ENCODE data around the gene PSAPL1. TPM values are rescaled to one million over a fixed set of nuclear protein-coding genes. Genes with fewer than 3 reads are reported as not detected.

Gene PSAPL1
- total RNA-seq, result not detected

GRCh38 chr4:7434766-7435150 lies at the start of gene PSAPL1:
TSS of gene PSAPL1 (minus strand) at chr4:7434930. CDS start at chr4:7434879, 51 bp downstream.
- H3K9ac ChIP-seq (ENCODE audit: low read depth in 1 of 3, low read length in 3 of 3), result no peak within 1 kb of the TSS
- no peaks in the 10 kb centered on the region for H3K36me3 ChIP-seq (ENCODE audit: control insufficient read depth in 3 of 3, insufficient read depth in 3 of 3, low read length in 3 of 3)
- no peaks in the 10 kb centered on the region for H3K4me1 ChIP-seq (ENCODE audit: control insufficient read depth in 3 of 3, insufficient read depth in 3 of 3, low read length in 3 of 3)
- no peak within 1 kb of the TSS for H3K4me3 ChIP-seq (ENCODE audit: low read length in 3 of 3)
- no peak within 1 kb of the TSS for H3K27ac ChIP-seq (ENCODE audit: low read depth, low read length)
- peaks cover 3 to 13% (median 8%) of the 10 kb centered on the region in 3 donors for H3K27me3 ChIP-seq (ENCODE audit: control insufficient read depth in 3 of 3, insufficient read depth in 3 of 3, low read length in 3 of 3)
- H3K9me3 ChIP-seq (ENCODE audit: control insufficient read depth in 3 of 3, low read length in 3 of 3), result no peaks in the 10 kb centered on the region

GRCh38 chr4:7481227-7481626 lies 46.5 kb upstream of the PSAPL1 start:
- no peak overlapping the region for H3K9ac ChIP-seq (ENCODE audit: low read depth in 1 of 3, low read length in 3 of 3)
- no peaks in the 10 kb centered on the region for H3K4me1 ChIP-seq (ENCODE audit: control insufficient read depth in 3 of 3, insufficient read depth in 3 of 3, low read length in 3 of 3)
- H3K4me3 ChIP-seq (ENCODE audit: low read length in 3 of 3), result no peak overlapping the region
- no peak overlapping the region for H3K27ac ChIP-seq (ENCODE audit: low read depth, low read length)
- H3K9me3 ChIP-seq (ENCODE audit: control insufficient read depth in 3 of 3, low read length in 3 of 3), result peaks cover 0 to 2% (median 0%) of the 10 kb centered on the region in 3 donors
- H3K27me3 ChIP-seq (ENCODE audit: control insufficient read depth in 3 of 3, insufficient read depth in 3 of 3, low read length in 3 of 3), result peaks cover 0 to 9% (median 1%) of the 10 kb centered on the region in 3 donors
- H3K36me3 ChIP-seq (ENCODE audit: control insufficient read depth in 3 of 3, insufficient read depth in 3 of 3, low read length in 3 of 3), result no peaks in the 10 kb centered on the region

GRCh38 chr4:7480423-7480822 lies 45.7 kb upstream of the PSAPL1 start:
- Histone ChIP-seq H3K9me3 (ENCODE audit: control insufficient read depth in 3 of 3, low read length in 3 of 3) (peaks cover 0 to 2% (median 0%) of the 10 kb centered on the region in 3 donors), H3K4me1 (ENCODE audit: control insufficient read depth in 3 of 3, insufficient read depth in 3 of 3, low read length in 3 of 3) (no peaks in the 10 kb centered on the region), H3K36me3 (ENCODE audit: control insufficient read depth in 3 of 3, insufficient read depth in 3 of 3, low read length in 3 of 3) (no peaks in the 10 kb centered on the region), H3K4me3 (ENCODE audit: low read length in 3 of 3) (no peak overlapping the region), H3K27ac (ENCODE audit: low read depth, low read length) (no peak overlapping the region), H3K9ac (ENCODE audit: low read depth in 1 of 3, low read length in 3 of 3) (no peak overlapping the region), H3K27me3 (ENCODE audit: control insufficient read depth in 3 of 3, insufficient read depth in 3 of 3, low read length in 3 of 3) (peaks cover 0 to 7% (median 0%) of the 10 kb centered on the region in 3 donors)

- H3K27me3 ChIP-seq (ENCODE audit: control insufficient read depth in 3 of 3, insufficient read depth in 3 of 3, low read length in 3 of 3), result peaks cover 0 to 7% (median 2%) of the 10 kb centered on the region in 3 donors
- H3K4me1 ChIP-seq (ENCODE audit: control insufficient read depth in 3 of 3, insufficient read depth in 3 of 3, low read length in 3 of 3), result no peaks in the 10 kb centered on the region
- H3K9me3 ChIP-seq (ENCODE audit: control insufficient read depth in 3 of 3, low read length in 3 of 3), result peaks cover 0 to 2% (median 0%) of the 10 kb centered on the region in 3 donors
- no peak overlapping the region for H3K9ac ChIP-seq (ENCODE audit: low read depth in 1 of 3, low read length in 3 of 3)
- H3K27ac ChIP-seq (ENCODE audit: low read depth, low read length), result no peak overlapping the region
- H3K4me3 ChIP-seq (ENCODE audit: low read length in 3 of 3), result no peak overlapping the region
- no peaks in the 10 kb centered on the region for H3K36me3 ChIP-seq (ENCODE audit: control insufficient read depth in 3 of 3, insufficient read depth in 3 of 3, low read length in 3 of 3)
These were observed 43.9 kb upstream of the PSAPL1 start for GRCh38 chr4:7478665-7479064.

- no peaks in the 10 kb centered on the region for H3K36me3 ChIP-seq (ENCODE audit: control insufficient read depth in 3 of 3, insufficient read depth in 3 of 3, low read length in 3 of 3)
- no peak overlapping the region for H3K27ac ChIP-seq (ENCODE audit: low read depth, low read length)
- no peak overlapping the region for H3K9ac ChIP-seq (ENCODE audit: low read depth in 1 of 3, low read length in 3 of 3)
- no peaks in the 10 kb centered on the region for H3K4me1 ChIP-seq (ENCODE audit: control insufficient read depth in 3 of 3, insufficient read depth in 3 of 3, low read length in 3 of 3)
- H3K4me3 ChIP-seq (ENCODE audit: low read length in 3 of 3), result no peak overlapping the region
- H3K9me3 ChIP-seq (ENCODE audit: control insufficient read depth in 3 of 3, low read length in 3 of 3), result no peaks in the 10 kb centered on the region
- peaks cover 0 to 7% (median 2%) of the 10 kb centered on the region in 3 donors for H3K27me3 ChIP-seq (ENCODE audit: control insufficient read depth in 3 of 3, insufficient read depth in 3 of 3, low read length in 3 of 3)
These were observed 43.0 kb upstream of the PSAPL1 start for GRCh38 chr4:7477695-7478094.

- Histone ChIP-seq H3K9me3 (ENCODE audit: control insufficient read depth in 3 of 3, low read length in 3 of 3) (no peaks in the 10 kb centered on the region), H3K4me3 (ENCODE audit: low read length in 3 of 3) (no peak overlapping the region), H3K36me3 (ENCODE audit: control insufficient read depth in 3 of 3, insufficient read depth in 3 of 3, low read length in 3 of 3) (no peaks in the 10 kb centered on the region), H3K27ac (ENCODE audit: low read depth, low read length) (no peak overlapping the region), H3K4me1 (ENCODE audit: control insufficient read depth in 3 of 3, insufficient read depth in 3 of 3, low read length in 3 of 3) (no peaks in the 10 kb centered on the region), H3K9ac (ENCODE audit: low read depth in 1 of 3, low read length in 3 of 3) (no peak overlapping the region), H3K27me3 (ENCODE audit: control insufficient read depth in 3 of 3, insufficient read depth in 3 of 3, low read length in 3 of 3) (peaks cover 0 to 13% (median 9%) of the 10 kb centered on the region in 3 donors)
These were observed 42.1 kb upstream of the PSAPL1 start for GRCh38 chr4:7476820-7477219.

- no peak overlapping the region for H3K9ac ChIP-seq (ENCODE audit: low read depth in 1 of 3, low read length in 3 of 3)
- H3K27ac ChIP-seq (ENCODE audit: low read depth, low read length), result no peak overlapping the region
- no peaks in the 10 kb centered on the region for H3K36me3 ChIP-seq (ENCODE audit: control insufficient read depth in 3 of 3, insufficient read depth in 3 of 3, low read length in 3 of 3)
- no peak overlapping the region for H3K4me3 ChIP-seq (ENCODE audit: low read length in 3 of 3)
- H3K27me3 ChIP-seq (ENCODE audit: control insufficient read depth in 3 of 3, insufficient read depth in 3 of 3, low read length in 3 of 3), result peaks cover 0 to 23% (median 15%) of the 10 kb centered on the region in 3 donors
- no peaks in the 10 kb centered on the region for H3K4me1 ChIP-seq (ENCODE audit: control insufficient read depth in 3 of 3, insufficient read depth in 3 of 3, low read length in 3 of 3)
- H3K9me3 ChIP-seq (ENCODE audit: control insufficient read depth in 3 of 3, low read length in 3 of 3), result no peaks in the 10 kb centered on the region
These were observed 40.5 kb upstream of the PSAPL1 start for GRCh38 chr4:7475207-7475606.

- H3K9ac ChIP-seq (ENCODE audit: low read depth in 1 of 3, low read length in 3 of 3), result no peak overlapping the region
- no peaks in the 10 kb centered on the region for H3K9me3 ChIP-seq (ENCODE audit: control insufficient read depth in 3 of 3, low read length in 3 of 3)
- H3K36me3 ChIP-seq (ENCODE audit: control insufficient read depth in 3 of 3, insufficient read depth in 3 of 3, low read length in 3 of 3), result no peaks in the 10 kb centered on the region
- H3K27ac ChIP-seq (ENCODE audit: low read depth, low read length), result no peak overlapping the region
- peaks cover 0 to 24% (median 17%) of the 10 kb centered on the region in 3 donors for H3K27me3 ChIP-seq (ENCODE audit: control insufficient read depth in 3 of 3, insufficient read depth in 3 of 3, low read length in 3 of 3)
- H3K4me1 ChIP-seq (ENCODE audit: control insufficient read depth in 3 of 3, insufficient read depth in 3 of 3, low read length in 3 of 3), result no peaks in the 10 kb centered on the region
- H3K4me3 ChIP-seq (ENCODE audit: low read length in 3 of 3), result no peak overlapping the region
These were observed 39.6 kb upstream of the PSAPL1 start for GRCh38 chr4:7474320-7474719.

GRCh38 chr4:7473081-7473480 lies 38.4 kb upstream of the PSAPL1 start:
- H3K4me1 ChIP-seq (ENCODE audit: control insufficient read depth in 3 of 3, insufficient read depth in 3 of 3, low read length in 3 of 3), result no peaks in the 10 kb centered on the region
- no peaks in the 10 kb centered on the region for H3K36me3 ChIP-seq (ENCODE audit: control insufficient read depth in 3 of 3, insufficient read depth in 3 of 3, low read length in 3 of 3)
- no peaks in the 10 kb centered on the region for H3K9me3 ChIP-seq (ENCODE audit: control insufficient read depth in 3 of 3, low read length in 3 of 3)
- peaks cover 0 to 24% (median 21%) of the 10 kb centered on the region in 3 donors for H3K27me3 ChIP-seq (ENCODE audit: control insufficient read depth in 3 of 3, insufficient read depth in 3 of 3, low read length in 3 of 3)
- no peak overlapping the region for H3K4me3 ChIP-seq (ENCODE audit: low read length in 3 of 3)
- H3K27ac ChIP-seq (ENCODE audit: low read depth, low read length), result no peak overlapping the region
- H3K9ac ChIP-seq (ENCODE audit: low read depth in 1 of 3, low read length in 3 of 3), result no peak overlapping the region

- H3K36me3 ChIP-seq (ENCODE audit: control insufficient read depth in 3 of 3, insufficient read depth in 3 of 3, low read length in 3 of 3), result no peaks in the 10 kb centered on the region
- peaks cover 0 to 24% (median 24%) of the 10 kb centered on the region in 3 donors for H3K27me3 ChIP-seq (ENCODE audit: control insufficient read depth in 3 of 3, insufficient read depth in 3 of 3, low read length in 3 of 3)
- H3K9ac ChIP-seq (ENCODE audit: low read depth in 1 of 3, low read length in 3 of 3), result no peak overlapping the region
- no peak overlapping the region for H3K27ac ChIP-seq (ENCODE audit: low read depth, low read length)
- no peaks in the 10 kb centered on the region for H3K9me3 ChIP-seq (ENCODE audit: control insufficient read depth in 3 of 3, low read length in 3 of 3)
- H3K4me1 ChIP-seq (ENCODE audit: control insufficient read depth in 3 of 3, insufficient read depth in 3 of 3, low read length in 3 of 3), result no peaks in the 10 kb centered on the region
- no peak overlapping the region for H3K4me3 ChIP-seq (ENCODE audit: low read length in 3 of 3)
These were observed 37.8 kb upstream of the PSAPL1 start for GRCh38 chr4:7472442-7473013.
